HEK293T (cell line): ENCODE measurements around the gene FYB1.

ENCODE experiments used
- BHLHE40 ChIP-seq: fragments of 450-650 bp; IDR thresholded peaks from 2 replicates; pipeline ENCODE4 v1.6.1; 2016; ENCODE audit warnings: mild to moderate bottlenecking, moderate library complexity, borderline replicate concordance
- FOXM1 ChIP-seq: fragments of 450-650 bp; IDR thresholded peaks from 2 replicates; pipeline ENCODE4 v1.6.1; 2017; ENCODE audit warnings: mild to moderate bottlenecking, borderline replicate concordance
- PKNOX1 ChIP-seq: fragments of 450-650 bp; IDR thresholded peaks from 2 replicates; pipeline ENCODE4 v1.6.1; 2016
- SP1 ChIP-seq: fragments of 450-650 bp; IDR thresholded peaks from 2 replicates; pipeline ENCODE4 v1.6.1; 2017

DNA sequence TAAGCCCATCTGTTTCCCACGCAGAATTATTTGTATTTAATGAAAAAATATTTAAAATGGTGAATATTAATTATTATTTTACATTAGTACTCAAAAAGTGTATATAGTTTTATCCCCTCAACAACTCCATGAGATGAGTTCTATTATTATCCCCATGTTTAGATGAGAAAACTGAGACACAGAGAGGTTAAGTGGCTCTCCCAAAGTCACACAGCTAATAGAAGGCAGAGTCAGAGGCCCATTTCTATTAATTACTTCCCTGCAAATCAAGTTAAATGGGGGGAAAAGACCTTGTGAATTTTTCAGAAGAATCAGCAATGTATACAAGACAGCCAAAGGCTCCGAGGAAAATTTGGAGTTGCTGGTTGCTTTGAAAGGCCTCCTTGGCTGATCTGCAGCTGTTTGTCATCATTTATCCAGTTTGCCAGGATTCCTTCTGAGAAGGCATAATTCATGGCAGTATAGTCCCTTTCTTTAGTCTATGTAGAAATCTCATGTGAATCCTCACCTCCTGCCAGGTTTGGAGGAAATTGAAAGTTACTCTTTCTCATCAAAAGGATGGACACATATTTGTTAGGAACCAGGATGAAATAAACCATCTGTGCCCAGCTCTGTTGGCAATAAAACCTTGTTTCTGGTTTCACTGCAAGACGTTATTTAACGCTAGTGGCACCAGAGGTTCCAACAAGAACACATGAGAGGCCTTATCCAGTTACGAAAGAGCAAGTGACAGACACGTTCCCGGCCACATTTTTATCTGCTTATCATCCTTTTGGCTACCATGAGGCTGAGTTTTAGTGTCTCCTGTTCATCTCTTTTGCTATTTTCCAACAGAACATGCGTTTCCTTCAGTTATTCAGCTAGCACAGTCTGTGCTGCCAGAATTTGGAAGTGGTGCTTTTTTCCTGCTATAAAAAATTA, 621 bp downstream of the FYB1 start:
- TF ChIP-seq SP1 (no peak), BHLHE40 (no peak), FOXM1 (no peak), PKNOX1 (no peak)
